HFFc6 (cell line): ENCODE results near the gene C1orf21. TPM values are rescaled to one million over a fixed set of nuclear protein-coding genes. Genes with fewer than 3 reads are reported as not detected.

Experiments used
- DNase-seq: peaks from one replicate; pipeline ENCODE4 v3.0.0-alpha.2; 2018
- H3K27ac Mint-ChIP-seq: 2 replicates; pipeline ENCODE4 v1.8.0; 2020; ENCODE audit warnings: mild to moderate bottlenecking, mixed read lengths
- H3K27me3 Mint-ChIP-seq: 2 replicates; pipeline ENCODE4 v1.8.0; 2021; ENCODE audit warnings: mild to moderate bottlenecking, moderate library complexity, mixed read lengths; ENCODE audit not compliant: insufficient read depth
- H3K36me3 Mint-ChIP-seq: 2 replicates; pipeline ENCODE4 v1.8.0; 2021; ENCODE audit warnings: low read depth, mixed read lengths
- H3K4me1 Mint-ChIP-seq: 2 replicates; pipeline ENCODE4 v1.8.0; 2020; ENCODE audit warnings: low read depth, mixed read lengths
- H3K4me3 Mint-ChIP-seq: 2 replicates; pipeline ENCODE4 v1.8.0; 2020; ENCODE audit warnings: mild to moderate bottlenecking, moderate library complexity, mixed read lengths
- H3K9me3 Mint-ChIP-seq: 2 replicates; pipeline ENCODE4 v1.8.0; 2020; ENCODE audit warnings: mild to moderate bottlenecking, mixed read lengths
- CTCF ChIP-seq: fragments of 200-600 bp; sonication (generic); IDR thresholded peaks from 2 replicates; pipeline ENCODE4 v1.5.0; 2021; ENCODE audit warnings: antibody characterized with exemption, mild to moderate bottlenecking
- total RNA-seq, 6 experiments: library from RNA; stranded (reverse); fragmentation: NEBNext Ultra II Directional; extraction: Animal tissue kit (Norgen Biotek cat#: 25700); gene quantifications; 2 replicates in 1 of 6; 3 replicates in 5 of 6; pipeline ENCODE4 v1.2.3, GENCODE V29; 2021

C1orf21 gene
- total RNA-seq, 6 experiments from 2014 or later, result 4.0 to 10.2 (median 8.5) TPM

GRCh38 chr1:184366997-184367396 is 19.8 kb upstream of the C1orf21 start:
- no peak overlapping the region for H3K4me3 Mint-ChIP-seq
- H3K9me3 Mint-ChIP-seq, result no peaks in the 10 kb centered on the region
- no peaks in the 10 kb centered on the region for H3K36me3 Mint-ChIP-seq
- peaks cover 5% of the 10 kb centered on the region for H3K27me3 Mint-ChIP-seq
- H3K27ac Mint-ChIP-seq, result no peak overlapping the region
- H3K4me1 Mint-ChIP-seq, result peaks cover 7% of the 10 kb centered on the region
- no peak for TF ChIP-seq CTCF
- DNase-seq, result no peak

GRCh38 chr1:184367427-184368038 is 19.3 kb upstream of the C1orf21 start:
- no peak for DNase-seq
- Mint-ChIP-seq H3K36me3 (no peaks in the 10 kb centered on the region), H3K4me3 (no peak overlapping the region)

GRCh38 chr1:184368354-184368753 is 18.5 kb upstream of the C1orf21 start:
- Mint-ChIP-seq H3K4me3 (no peak overlapping the region), H3K27me3 (peaks cover 5% of the 10 kb centered on the region; the same call in 1 of the 2 replicates), H3K4me1 (peaks cover under 1% of the 10 kb centered on the region; the same call in 1 of the 2 replicates), H3K27ac (no peak overlapping the region), H3K36me3 (no peaks in the 10 kb centered on the region), H3K9me3 (no peaks in the 10 kb centered on the region)
- no peak for TF ChIP-seq CTCF
- no peak for DNase-seq

More at GRCh38 chr1:184367427-184368038, 19.3 kb upstream of the C1orf21 start:
- Mint-ChIP-seq H3K4me1 (peaks cover 7% of the 10 kb centered on the region), H3K9me3 (no peaks in the 10 kb centered on the region), H3K27ac (no peak overlapping the region), H3K27me3 (peaks cover 5% of the 10 kb centered on the region)
- no peak for TF ChIP-seq CTCF

- no peaks in the 10 kb centered on the region for H3K9me3 Mint-ChIP-seq
- no peak for DNase-seq
- H3K4me3 Mint-ChIP-seq, result no peak overlapping the region
- TF ChIP-seq CTCF, result no peak
- no peaks in the 10 kb centered on the region for H3K36me3 Mint-ChIP-seq
- no peaks in the 10 kb centered on the region for H3K4me1 Mint-ChIP-seq
- H3K27ac Mint-ChIP-seq, result no peak overlapping the region
- H3K27me3 Mint-ChIP-seq, result peaks cover 5% of the 10 kb centered on the region; the same call in 1 of the 2 replicates
These were observed 16.0 kb upstream of the C1orf21 start for GRCh38 chr1:184370850-184371249.

GRCh38 chr1:184373155-184373554 is 13.7 kb upstream of the C1orf21 start:
- Mint-ChIP-seq H3K27me3 (peaks cover 8% of the 10 kb centered on the region), H3K36me3 (no peaks in the 10 kb centered on the region), H3K27ac (no peak overlapping the region), H3K9me3 (no peaks in the 10 kb centered on the region), H3K4me3 (no peak overlapping the region), H3K4me1 (no peaks in the 10 kb centered on the region; the same call in 1 of the 2 replicates)
- no peak for DNase-seq
- TF ChIP-seq CTCF, result no peak
